ENCODE data around the gene TEX10.

Gene TEX10

GRCh38 chr9:100285601-100286000 lies 67.1 kb downstream of the TEX10 start:
- DNase-seq (ENCODE audit: low read depth in 1 of 2, low spot score in 1 of 2) = no peak

- DNase-seq (ENCODE audit: low read depth in 1 of 2, low spot score in 1 of 2) = no peak
Observed at GRCh38 chr9:100285080-100285479, 67.7 kb downstream of the TEX10 start.

GRCh38 chr9:100284247-100284646 lies 68.5 kb downstream of the TEX10 start:
- no peak for DNase-seq (ENCODE audit: low read depth in 1 of 2, low spot score in 1 of 2)

- no peak for DNase-seq (ENCODE audit: low read depth in 1 of 2, low spot score in 1 of 2)
Observed at GRCh38 chr9:100282388-100282719, 70.4 kb downstream of the TEX10 start.

- DNase-seq (ENCODE audit: low read depth in 1 of 2, low spot score in 1 of 2) = no peak
Observed at GRCh38 chr9:100281676-100282387, 70.9 kb downstream of the TEX10 start.

DNA sequence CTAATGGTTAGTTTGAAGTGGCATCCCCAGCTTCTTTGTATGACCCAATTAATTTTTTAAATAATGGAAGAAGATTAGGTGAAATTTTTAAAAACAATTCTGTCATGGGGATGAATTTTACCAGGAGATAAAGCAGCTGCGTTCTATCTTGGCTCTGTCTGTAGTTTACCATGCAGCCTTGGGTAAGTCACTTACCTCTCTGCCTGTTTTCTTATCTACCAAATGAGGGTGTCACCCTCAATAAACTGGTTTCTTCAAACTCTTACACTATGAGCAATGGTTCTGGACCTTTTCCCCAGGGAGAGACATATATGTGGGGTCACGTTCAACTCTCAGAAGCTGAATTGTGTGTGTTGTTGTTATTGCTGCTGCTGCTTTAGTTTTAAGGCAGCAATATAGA lies 71.7 kb downstream of the TEX10 start:
- DNase-seq (ENCODE audit: low read depth in 1 of 2, low spot score in 1 of 2) = no peak

DNA sequence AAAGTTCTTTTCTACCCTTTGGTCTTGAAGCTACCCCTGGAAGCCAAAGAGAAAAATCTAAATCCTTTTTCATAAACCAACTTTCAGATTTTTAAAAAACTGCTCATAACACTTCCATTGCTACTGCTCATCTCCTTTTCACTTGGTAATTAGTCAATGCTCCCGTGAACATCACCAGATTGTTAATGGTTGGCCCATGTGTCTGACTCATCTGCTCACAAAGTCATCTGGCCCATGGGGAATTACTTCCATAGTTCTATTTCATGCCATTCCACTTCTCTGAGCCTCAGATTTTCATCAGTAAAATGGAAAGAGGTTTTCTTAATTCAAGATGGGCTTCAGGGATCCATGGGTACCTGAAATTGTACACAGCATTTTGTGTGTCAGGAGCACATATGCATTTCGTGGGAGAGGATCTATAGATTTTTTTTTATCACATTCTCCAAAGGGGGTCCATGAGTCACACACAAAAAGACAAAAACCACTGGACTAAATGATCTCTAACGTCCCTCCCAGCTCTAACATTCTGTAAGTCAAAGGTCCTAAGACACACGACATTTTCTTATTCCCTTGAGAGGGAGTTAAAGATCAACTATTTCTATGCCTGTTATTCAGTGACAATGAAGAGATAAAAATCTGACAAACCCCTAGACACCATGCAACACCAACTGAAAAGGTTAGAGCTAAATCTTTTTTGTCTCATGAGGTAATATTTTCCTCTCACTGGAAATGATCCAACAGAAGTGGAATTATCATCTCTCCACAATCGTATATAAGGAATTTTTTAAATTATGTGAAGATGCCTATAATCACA lies 75.4 kb downstream of the TEX10 start:
- no peak for DNase-seq (ENCODE audit: low read depth in 1 of 2, low spot score in 1 of 2)

- DNase-seq (ENCODE audit: low read depth in 1 of 2, low spot score in 1 of 2) = no peak
Observed at GRCh38 chr9:100269656-100270055, 83.1 kb downstream of the TEX10 start.

DNA sequence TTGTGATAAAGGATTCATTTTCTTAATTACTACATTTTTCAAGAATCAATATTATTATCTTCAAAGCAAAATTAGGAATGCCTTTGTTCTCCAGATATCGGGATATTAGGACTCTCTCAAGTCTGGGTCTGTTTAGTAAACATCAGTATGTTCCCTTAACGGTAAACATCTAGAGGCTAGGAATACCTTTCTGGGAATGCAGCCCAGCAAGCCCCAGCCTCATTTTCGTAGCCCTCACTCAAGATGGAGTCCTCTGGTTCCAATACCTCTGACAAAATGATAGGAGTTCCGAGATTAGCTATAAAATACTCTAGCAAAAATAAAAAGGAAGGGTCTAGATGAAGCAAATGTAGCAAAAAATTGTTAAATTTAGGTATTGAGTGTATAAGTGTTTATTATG lies 84.5 kb downstream of the TEX10 start:
- no peak for DNase-seq (ENCODE audit: low read depth in 1 of 2, low spot score in 1 of 2)

DNA sequence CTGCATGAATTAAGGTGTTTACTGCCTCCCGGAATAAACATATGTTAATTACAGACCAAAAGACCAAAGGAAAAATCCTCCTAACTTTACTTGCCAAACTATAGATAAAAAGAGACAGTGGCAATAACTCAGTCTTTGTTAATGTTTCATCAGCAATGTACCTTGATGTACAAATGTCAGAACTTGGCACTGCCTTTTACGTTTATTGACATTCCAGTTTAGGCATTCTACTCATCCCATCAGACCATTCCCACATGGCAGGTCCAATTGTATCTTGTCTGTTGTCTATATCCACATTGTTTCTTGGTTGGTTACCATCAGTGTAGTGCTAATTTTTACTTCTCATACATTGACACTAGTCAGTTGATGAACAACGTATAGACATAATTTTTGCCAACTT lies 85.5 kb downstream of the TEX10 start:
- DNase-seq (ENCODE audit: low read depth in 1 of 2, low spot score in 1 of 2) = no peak
